Astrocyte (in vitro differentiated cells and primary cell): ENCODE results near the gene CLEC16A. TPM values are rescaled to one million over a fixed set of nuclear protein-coding genes. Genes with fewer than 3 reads are reported as not detected.

Experiments used
- DNase-seq: peaks from one replicate; pipeline ENCODE4 v3.0.0-alpha.2; 2010; ENCODE audit warnings: low read depth
- FAIRE-seq: peaks from 2 replicates; lab custom pipeline; 2011; peaks lifted over from hg19 to GRCh38; lab: Jason Lieb, UNC
- H2AFZ ChIP-seq: 2 replicates; pipeline ENCODE4 v1.6.0; 2012; ENCODE audit warnings: low read depth, low read length, inconsistent platforms
- H3K27ac ChIP-seq: 2 replicates; pipeline ENCODE4 v1.5.1; 2011; ENCODE audit warnings: low read depth, low read length, inconsistent platforms
- H3K27me3 ChIP-seq: 2 replicates; pipeline ENCODE4 v1.6.0; 2011; ENCODE audit warnings: low read length, inconsistent platforms; ENCODE audit not compliant: insufficient read depth
- H3K36me3 ChIP-seq: 2 replicates; pipeline ENCODE4 v1.5.1; 2011; ENCODE audit warnings: low read length, inconsistent platforms; ENCODE audit not compliant: insufficient read depth
- H3K4me1 ChIP-seq: 2 replicates; pipeline ENCODE4 v1.5.1; 2011; ENCODE audit warnings: low read length, inconsistent platforms; ENCODE audit not compliant: insufficient read depth
- H3K4me2 ChIP-seq: 2 replicates; pipeline ENCODE4 v1.6.0; 2012; ENCODE audit warnings: low read length, inconsistent platforms
- H3K4me3 ChIP-seq: 2 replicates; pipeline ENCODE4 v1.5.1; 2011; ENCODE audit warnings: low read depth, mild to moderate bottlenecking, low read length, inconsistent platforms; ENCODE audit not compliant: insufficient read depth
- H3K79me2 ChIP-seq: 2 replicates; pipeline ENCODE4 v1.6.0; 2012; ENCODE audit warnings: mild to moderate bottlenecking, low read length, inconsistent platforms; ENCODE audit not compliant: insufficient read depth
- H3K9ac ChIP-seq: 2 replicates; pipeline ENCODE4 v1.6.0; 2012; ENCODE audit warnings: mild to moderate bottlenecking, low read length, inconsistent platforms
- H3K9me3 ChIP-seq: 2 replicates; pipeline ENCODE4 v1.5.1; 2012; ENCODE audit warnings: low read depth, mild to moderate bottlenecking, low read length, inconsistent platforms; ENCODE audit not compliant: insufficient read depth
- H4K20me1 ChIP-seq: 2 replicates; pipeline ENCODE4 v1.6.0; 2012; ENCODE audit warnings: low read length, inconsistent platforms; ENCODE audit not compliant: insufficient read depth
- H3K27ac Mint-ChIP-seq: one replicate; pipeline ENCODE4 v1.8.0; 2021; ENCODE audit warnings: mild to moderate bottlenecking, mixed read lengths; ENCODE audit not compliant: unreplicated experiment
- H3K27me3 Mint-ChIP-seq: one replicate; pipeline ENCODE4 v1.8.0; 2021; ENCODE audit warnings: low read depth, mixed read lengths; ENCODE audit not compliant: unreplicated experiment
- H3K36me3 Mint-ChIP-seq: one replicate; pipeline ENCODE4 v1.8.0; 2021; ENCODE audit warnings: low read depth, mixed read lengths; ENCODE audit not compliant: unreplicated experiment
- H3K4me1 Mint-ChIP-seq: one replicate; pipeline ENCODE4 v1.8.0; 2021; ENCODE audit warnings: low read depth, mixed read lengths; ENCODE audit not compliant: unreplicated experiment
- H3K4me3 Mint-ChIP-seq: one replicate; pipeline ENCODE4 v1.8.0; 2021; ENCODE audit warnings: mild to moderate bottlenecking, moderate library complexity, mixed read lengths; ENCODE audit not compliant: unreplicated experiment
- H3K9me3 Mint-ChIP-seq: one replicate; pipeline ENCODE4 v1.8.0; 2021; ENCODE audit warnings: mild to moderate bottlenecking, mixed read lengths; ENCODE audit not compliant: unreplicated experiment
- EZH2 ChIP-seq: IDR thresholded peaks from 2 replicates; pipeline ENCODE4 v1.6.1; 2012; ENCODE audit warnings: mild to moderate bottlenecking, low read length, inconsistent platforms; ENCODE audit not compliant: insufficient read depth
- total RNA-seq: library from RNA; stranded (reverse); gene quantifications from 2 replicates; pipeline ENCODE4 v1.2.1, GENCODE V29; 2021
- TF ChIP-seq, protein P1 (sequence below): IDR thresholded peaks from 2 replicates; pipeline ENCODE4 v1.5.1; 2011; ENCODE audit warnings: low read depth, mild to moderate bottlenecking, inconsistent platforms, low read length, moderate library complexity; ENCODE audit not compliant: insufficient read depth

The CLEC16A gene
- total RNA-seq, 1 donor from 2014 or later = 31.7 TPM

DNA sequence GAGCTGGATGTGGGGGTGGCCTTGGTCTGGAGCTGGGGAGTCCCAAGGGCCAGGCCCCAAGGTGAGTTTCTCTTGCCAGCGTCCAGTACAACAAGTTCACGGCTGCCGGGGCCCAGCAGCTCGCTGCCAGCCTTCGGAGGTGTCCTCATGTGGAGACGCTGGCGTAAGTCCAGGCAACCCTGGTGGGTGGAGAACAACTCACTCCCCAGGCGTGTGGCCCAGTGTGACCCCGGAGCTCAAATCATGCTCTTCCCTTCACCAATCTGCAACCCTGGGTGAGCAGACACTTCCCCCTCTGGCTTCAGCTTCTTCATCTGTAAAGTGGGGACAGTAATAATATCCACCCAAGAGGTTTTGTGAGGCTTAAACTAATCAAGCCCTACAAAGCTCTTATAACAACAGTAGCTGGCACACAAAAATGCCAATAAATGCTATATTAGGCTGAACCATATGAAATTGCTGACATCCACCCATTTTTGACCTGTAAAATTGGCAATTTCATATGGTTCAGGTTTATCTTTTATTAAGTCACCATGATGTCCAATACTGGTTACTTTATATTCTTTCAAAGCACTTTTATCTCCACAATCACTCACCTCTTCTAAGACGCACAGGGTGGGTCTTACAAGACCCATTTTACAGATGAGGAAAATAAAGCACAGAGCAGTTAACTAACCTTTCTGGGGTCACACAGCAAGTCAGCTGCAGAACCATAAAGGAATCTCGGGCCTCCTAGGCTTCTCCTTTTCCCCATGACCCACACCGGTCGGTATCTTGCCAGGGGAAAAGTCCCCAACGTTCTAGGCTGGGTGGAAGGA lies 21.8 kb upstream of the CLEC16A start:
- no peaks in the 10 kb centered on the region for H3K27me3 ChIP-seq
- H3K27me3 Mint-ChIP-seq = peaks cover 3% of the 10 kb centered on the region
- TF ChIP-seq, protein P1, sequence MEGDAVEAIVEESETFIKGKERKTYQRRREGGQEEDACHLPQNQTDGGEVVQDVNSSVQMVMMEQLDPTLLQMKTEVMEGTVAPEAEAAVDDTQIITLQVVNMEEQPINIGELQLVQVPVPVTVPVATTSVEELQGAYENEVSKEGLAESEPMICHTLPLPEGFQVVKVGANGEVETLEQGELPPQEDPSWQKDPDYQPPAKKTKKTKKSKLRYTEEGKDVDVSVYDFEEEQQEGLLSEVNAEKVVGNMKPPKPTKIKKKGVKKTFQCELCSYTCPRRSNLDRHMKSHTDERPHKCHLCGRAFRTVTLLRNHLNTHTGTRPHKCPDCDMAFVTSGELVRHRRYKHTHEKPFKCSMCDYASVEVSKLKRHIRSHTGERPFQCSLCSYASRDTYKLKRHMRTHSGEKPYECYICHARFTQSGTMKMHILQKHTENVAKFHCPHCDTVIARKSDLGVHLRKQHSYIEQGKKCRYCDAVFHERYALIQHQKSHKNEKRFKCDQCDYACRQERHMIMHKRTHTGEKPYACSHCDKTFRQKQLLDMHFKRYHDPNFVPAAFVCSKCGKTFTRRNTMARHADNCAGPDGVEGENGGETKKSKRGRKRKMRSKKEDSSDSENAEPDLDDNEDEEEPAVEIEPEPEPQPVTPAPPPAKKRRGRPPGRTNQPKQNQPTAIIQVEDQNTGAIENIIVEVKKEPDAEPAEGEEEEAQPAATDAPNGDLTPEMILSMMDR = no peak
- TF ChIP-seq EZH2 = no peak
- H3K36me3 Mint-ChIP-seq = peaks cover 9% of the 10 kb centered on the region
- H3K4me1 ChIP-seq = peaks cover 10% of the 10 kb centered on the region
- H3K9me3 ChIP-seq = no peaks in the 10 kb centered on the region
- DNase-seq = peak; percentile 45
- no peak overlapping the region for H3K27ac ChIP-seq
- no peak overlapping the region for H2AFZ ChIP-seq
- no peaks in the 10 kb centered on the region for H3K4me1 Mint-ChIP-seq
- no peak overlapping the region for H3K9ac ChIP-seq
- H3K4me3 ChIP-seq = no peak overlapping the region
- H4K20me1 ChIP-seq = peaks cover 12% of the 10 kb centered on the region
- peaks cover 2% of the 10 kb centered on the region for H3K9me3 Mint-ChIP-seq
- H3K79me2 ChIP-seq = no peaks in the 10 kb centered on the region
- no peak overlapping the region for H3K4me3 Mint-ChIP-seq
- peak overlapping the region; percentile 7 for H3K4me2 ChIP-seq
- no peak overlapping the region for H3K27ac Mint-ChIP-seq
- no peak for FAIRE-seq
- peaks cover 8% of the 10 kb centered on the region for H3K36me3 ChIP-seq

GRCh38 chr16:10923146-10923649 lies 21.2 kb upstream of the CLEC16A start:
- peaks cover 10% of the 10 kb centered on the region for H3K4me1 ChIP-seq
- Mint-ChIP-seq H3K4me3 (no peak overlapping the region), H3K4me1 (no peaks in the 10 kb centered on the region), H3K9me3 (peaks cover 2% of the 10 kb centered on the region), H3K27me3 (no peaks in the 10 kb centered on the region), H3K27ac (no peak overlapping the region), H3K36me3 (peaks cover 10% of the 10 kb centered on the region)
- H3K27me3 ChIP-seq = no peaks in the 10 kb centered on the region
- no peaks in the 10 kb centered on the region for H3K9me3 ChIP-seq
- no peak overlapping the region for H3K4me2 ChIP-seq
- DNase-seq = no peak
- peaks cover 12% of the 10 kb centered on the region for H4K20me1 ChIP-seq
- no peak overlapping the region for H3K9ac ChIP-seq
- no peak for FAIRE-seq
- H3K4me3 ChIP-seq = no peak overlapping the region
- H3K79me2 ChIP-seq = no peaks in the 10 kb centered on the region
- H3K27ac ChIP-seq = no peak overlapping the region
- H3K36me3 ChIP-seq = peaks cover 12% of the 10 kb centered on the region
- no peak overlapping the region for H2AFZ ChIP-seq
- TF ChIP-seq, protein P1 = no peak
- no peak for TF ChIP-seq EZH2
